ENCODE measurements around the gene HIP1.

Gene HIP1

GRCh38 chr7:75658802-75659201, 79.9 kb downstream of the HIP1 start:
- DNase-seq (ENCODE audit: low read depth) = no peak
- no peak for TF ChIP-seq CTCF (IDR thresholded peaks at IDR 0.05; ENCODE audit: low read depth, low read length, missing control alignments)
- H3K4me3 ChIP-seq (ENCODE audit: low read depth, low read length) = no peak overlapping the region

- no peak overlapping the region for H3K4me3 ChIP-seq (ENCODE audit: low read depth, low read length)
- DNase-seq (ENCODE audit: low read depth) = no peak
- TF ChIP-seq CTCF (IDR thresholded peaks at IDR 0.05; ENCODE audit: low read depth, low read length, missing control alignments) = no peak
Observed at GRCh38 chr7:75658369-75658768, 80.4 kb downstream of the HIP1 start.

GRCh38 chr7:75657866-75658265, 80.9 kb downstream of the HIP1 start:
- no peak overlapping the region for H3K4me3 ChIP-seq (ENCODE audit: low read depth, low read length)
- no peak for DNase-seq (ENCODE audit: low read depth)
- TF ChIP-seq CTCF (IDR thresholded peaks at IDR 0.05; ENCODE audit: low read depth, low read length, missing control alignments) = no peak

GRCh38 chr7:75656740-75657139, 82.0 kb downstream of the HIP1 start:
- DNase-seq (ENCODE audit: low read depth) = no peak
- TF ChIP-seq CTCF (IDR thresholded peaks at IDR 0.05; ENCODE audit: low read depth, low read length, missing control alignments) = no peak
- H3K4me3 ChIP-seq (ENCODE audit: low read depth, low read length) = no peak overlapping the region

GRCh38 chr7:75655536-75655935, 83.2 kb downstream of the HIP1 start:
- no peak for DNase-seq (ENCODE audit: low read depth)
- no peak for TF ChIP-seq CTCF (IDR thresholded peaks at IDR 0.05; ENCODE audit: low read depth, low read length, missing control alignments)
- H3K4me3 ChIP-seq (ENCODE audit: low read depth, low read length) = no peak overlapping the region

- H3K4me3 ChIP-seq (ENCODE audit: low read depth, low read length) = no peak overlapping the region
- DNase-seq (ENCODE audit: low read depth) = no peak
- TF ChIP-seq CTCF (IDR thresholded peaks at IDR 0.05; ENCODE audit: low read depth, low read length, missing control alignments) = no peak
Observed at GRCh38 chr7:75654855-75655254, 83.9 kb downstream of the HIP1 start.

GRCh38 chr7:75653651-75654050, 85.1 kb downstream of the HIP1 start:
- H3K4me3 ChIP-seq (ENCODE audit: low read depth, low read length) = no peak overlapping the region
- TF ChIP-seq CTCF (IDR thresholded peaks at IDR 0.05; ENCODE audit: low read depth, low read length, missing control alignments) = no peak
- no peak for DNase-seq (ENCODE audit: low read depth)

All from GM12864 (cell line).